Lower lobe of right lung (tissue), 2 donors: Measurements from ENCODE around the gene CFAP20DC. TPM values are rescaled to one million over a fixed set of nuclear protein-coding genes. Genes with fewer than 3 reads are reported as not detected.

Experiments
- ATAC-seq, 2 donors: fragments of 200-7000 bp; cut with Tn5 transposase; one replicate each; pipeline ENCODE4 v1.9.1; 2020 to 2022; ENCODE audit warnings: mild to moderate bottlenecking in 2 of 2, moderate library complexity in 2 of 2
- DNase-seq: peaks from one replicate; pipeline ENCODE4 v3.0.0-alpha.2; 2020
- H3K27ac ChIP-seq: fragments of 200-600 bp; one replicate; pipeline ENCODE4 v1.8.0; 2022
- H3K27me3 ChIP-seq: fragments of 200-600 bp; one replicate; pipeline ENCODE4 v1.8.0; 2022; ENCODE audit warnings: low read depth
- H3K36me3 ChIP-seq: fragments of 200-600 bp; one replicate; pipeline ENCODE4 v1.8.0; 2022; ENCODE audit warnings: mild to moderate bottlenecking
- H3K4me1 ChIP-seq: fragments of 200-600 bp; one replicate; pipeline ENCODE4 v1.8.0; 2022
- H3K4me3 ChIP-seq: fragments of 200-600 bp; one replicate; pipeline ENCODE4 v1.8.0; 2022; ENCODE audit warnings: mild to moderate bottlenecking
- H3K9me3 ChIP-seq: fragments of 200-600 bp; one replicate; pipeline ENCODE4 v1.8.0; 2022
- CTCF ChIP-seq: fragments of 200-600 bp; IDR thresholded peaks from one replicate; pipeline ENCODE4 v1.8.0; 2022; ENCODE audit warnings: antibody characterized with exemption, mild to moderate bottlenecking
- intact Hi-C: fragments of 100-400 bp; cut with DNase I; formaldehyde crosslinking; loops from one replicate; pipeline ENCODE4 v1.11.0; 2022
- total RNA-seq: library from RNA; stranded (reverse); fragmentation: NEBNext Ultra II Directional; extraction: Animal tissue kit (Norgen Biotek cat#: 25700); gene quantifications from one replicate; pipeline ENCODE4 v1.2.1, GENCODE V29; 2021
- donor health status: DM: no; HTN: yes; CAD: no; lungs with severe emphysema.

CFAP20DC gene
- total RNA-seq, 1 donor from 2014 or later: 0.71 TPM

DNA sequence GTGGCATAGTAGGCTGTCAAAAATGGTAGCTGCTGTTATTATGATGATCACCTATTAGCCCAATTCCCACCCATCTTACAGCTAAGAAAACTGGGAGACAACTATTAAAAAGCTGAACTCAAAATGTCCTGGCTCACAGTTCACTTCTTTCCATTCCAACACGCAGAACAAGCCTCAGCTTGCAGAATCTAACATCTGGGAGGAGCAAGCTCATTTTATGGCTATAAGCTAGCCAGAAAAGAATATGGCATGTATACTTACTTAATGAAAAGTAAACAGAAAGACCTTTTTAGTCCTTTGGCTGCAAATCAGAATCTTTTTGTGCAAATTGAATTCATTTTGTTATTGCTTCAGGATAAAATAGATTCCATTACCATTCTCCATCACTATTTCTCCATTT, 34.8 kb upstream of the CFAP20DC start:
- Histone ChIP-seq H3K4me3 (no peak overlapping the region), H3K9me3 (no peaks in the 10 kb centered on the region), H3K36me3 (no peaks in the 10 kb centered on the region), H3K27me3 (no peaks in the 10 kb centered on the region), H3K27ac (no peak overlapping the region), H3K4me1 (no peaks in the 10 kb centered on the region)
- ATAC-seq: no peak
- no peak for TF ChIP-seq CTCF
- DNase-seq: no peak
- intact Hi-C loops: no loop called here

DNA sequence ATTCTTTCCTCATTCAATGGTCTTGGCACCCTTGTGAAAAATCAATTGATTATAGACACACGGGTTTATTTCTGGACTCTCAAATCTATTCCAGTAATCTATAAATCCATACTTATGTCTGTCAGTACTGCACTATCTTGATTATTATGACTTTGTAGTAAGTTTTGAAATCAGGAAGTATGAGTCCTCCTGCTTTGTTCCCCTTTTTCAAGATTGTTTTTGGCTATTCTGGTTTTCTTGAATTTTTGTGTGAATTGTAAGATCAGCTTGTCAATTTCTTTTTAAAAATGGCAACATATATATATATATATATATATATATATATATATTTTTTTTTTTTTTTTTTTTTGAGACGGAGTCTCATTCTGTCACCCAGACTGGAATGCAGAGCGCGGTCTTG, 32.3 kb upstream of the CFAP20DC start:
- Histone ChIP-seq H3K9me3 (no peaks in the 10 kb centered on the region), H3K27ac (no peak overlapping the region), H3K27me3 (no peaks in the 10 kb centered on the region), H3K4me3 (no peak overlapping the region), H3K4me1 (no peaks in the 10 kb centered on the region), H3K36me3 (no peaks in the 10 kb centered on the region)
- DNase-seq (no peak), ATAC-seq (no peak)
- intact Hi-C loops: no loop called here
- no peak for TF ChIP-seq CTCF

GRCh38 chr3:59081071-59081470, 31.2 kb upstream of the CFAP20DC start:
- no peak for TF ChIP-seq CTCF
- H3K4me1 ChIP-seq: no peaks in the 10 kb centered on the region
- H3K27me3 ChIP-seq: no peaks in the 10 kb centered on the region
- no peaks in the 10 kb centered on the region for H3K9me3 ChIP-seq
- no peak overlapping the region for H3K4me3 ChIP-seq
- DNase-seq (no peak), ATAC-seq (no peak)
- H3K36me3 ChIP-seq: no peaks in the 10 kb centered on the region
- intact Hi-C loops: no loop called here
- no peak overlapping the region for H3K27ac ChIP-seq

- H3K27ac ChIP-seq: no peak overlapping the region
- H3K36me3 ChIP-seq: no peaks in the 10 kb centered on the region
- intact Hi-C loops: no loop called here
- H3K4me3 ChIP-seq: no peak overlapping the region
- ATAC-seq (no peak), DNase-seq (no peak)
- no peaks in the 10 kb centered on the region for H3K9me3 ChIP-seq
- no peak for TF ChIP-seq CTCF
- no peaks in the 10 kb centered on the region for H3K27me3 ChIP-seq
- no peaks in the 10 kb centered on the region for H3K4me1 ChIP-seq
Observed at GRCh38 chr3:59079962-59080361, 30.1 kb upstream of the CFAP20DC start.

- Histone ChIP-seq H3K27ac (no peak overlapping the region), H3K36me3 (no peaks in the 10 kb centered on the region), H3K9me3 (no peaks in the 10 kb centered on the region), H3K27me3 (no peaks in the 10 kb centered on the region), H3K4me3 (no peak overlapping the region), H3K4me1 (no peaks in the 10 kb centered on the region)
- DNase-seq: no peak
- no peak for TF ChIP-seq CTCF
- ATAC-seq: no peak
- intact Hi-C loops: no loop called here
Observed at GRCh38 chr3:59074764-59075163, 24.9 kb upstream of the CFAP20DC start.

DNA sequence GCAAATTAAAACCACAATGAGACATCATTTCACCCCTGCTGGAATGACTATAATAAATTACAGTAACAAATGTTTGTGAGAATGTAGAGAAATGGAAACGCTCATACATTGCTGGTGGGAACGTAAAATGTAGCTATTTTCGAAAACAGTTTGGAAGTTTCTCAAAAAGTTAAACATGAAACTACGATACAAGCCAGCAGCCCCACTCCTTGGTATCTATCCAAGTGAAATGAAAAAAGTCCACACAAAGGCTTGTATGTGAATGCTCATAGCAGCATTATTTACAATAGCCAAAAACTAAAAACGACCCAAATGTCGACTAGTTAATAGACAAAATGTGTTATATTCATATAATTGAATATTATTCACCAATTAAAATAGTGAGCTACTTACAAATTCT, 22.9 kb upstream of the CFAP20DC start:
- ATAC-seq (no peak), DNase-seq (no peak)
- Histone ChIP-seq H3K4me1 (no peaks in the 10 kb centered on the region), H3K27ac (no peak overlapping the region), H3K27me3 (no peaks in the 10 kb centered on the region), H3K36me3 (no peaks in the 10 kb centered on the region), H3K4me3 (no peak overlapping the region), H3K9me3 (no peaks in the 10 kb centered on the region)
- no peak for TF ChIP-seq CTCF
- intact Hi-C loops: no loop called here
